Adrenal gland (tissue), 12 donors: ENCODE data around the gene NDUFS4. TPM values are rescaled to one million over a fixed set of nuclear protein-coding genes. Genes with fewer than 3 reads are reported as not detected.

Experiments used
- DNase-seq, 7 donors: peaks; one replicate each; pipeline ENCODE4 v3.0.0-alpha.2; 2019 to 2020
- H3K27ac ChIP-seq, 5 donors: fragments of 200-600 bp; sonication (generic) in 4 of 5; 1 replicate in 3 of 5; 2 replicates in 2 of 5; pipeline versions ENCODE4 v1.5.1 to v1.8.0; 2016 to 2020; ENCODE audit warnings: mild to moderate bottlenecking in 1 of 5
- H3K27me3 ChIP-seq: fragments of 200-600 bp; 2 replicates; pipeline ENCODE4 v1.8.0; 2021
- H3K36me3 ChIP-seq, 2 donors: fragments of 200-600 bp; replicated peaks in 1 of 2; 1 replicate in 1 of 2; 2 replicates in 1 of 2; pipeline versions ENCODE4 v1.5.1 to v1.8.0; 2018 to 2022
- H3K4me1 ChIP-seq, 2 donors: fragments of 200-600 bp; replicated peaks in 1 of 2; 1 replicate in 1 of 2; 2 replicates in 1 of 2; pipeline versions ENCODE4 v1.5.1 to v1.8.0; 2018 to 2021
- H3K4me3 ChIP-seq, 4 donors: fragments of 200-600 bp; sonication (generic) in 3 of 4; one replicate each; pipeline ENCODE4 v1.5.1; 2016 to 2018
- H3K9me3 ChIP-seq, 3 donors: fragments of 200-600 bp; sonication (generic) in 1 of 3; replicated peaks in 1 of 3; 1 replicate in 2 of 3; 2 replicates in 1 of 3; pipeline versions ENCODE4 v1.5.1 to v1.8.0; 2016 to 2021
- POLR2A ChIP-seq, 2 donors: fragments of 450-650 bp; IDR thresholded peaks; one replicate each; pipeline ENCODE4 v1.6.1; 2017; ENCODE audit warnings: antibody characterized with exemption in 2 of 2, mild to moderate bottlenecking in 2 of 2, moderate library complexity in 1 of 2
- WGBS, 4 donors: extraction: QIAGEN DNeasy Blood & Tissue Kit in 2 of 4; methylation state at CpG; one replicate each; pipeline versions ENCODE4 v1.1.5 to v1.1.7; 2013 to 2017; 5-methylcytosine and 5-hydroxymethylcytosine counted together
- intact Hi-C, 2 donors: fragments of 100-400 bp; cut with DNase I; formaldehyde crosslinking; loops; one replicate each; pipeline versions ENCODE4 v1.14.1 to v1.15.0; 2022 to 2023
- polyA plus RNA-seq, 3 donors: library from polyadenylated mRNA; stranded (reverse); fragments of 200-250 nt in 2 of 3; fragments of 350-450 nt in 1 of 3; fragmentation: Illumina TruSeq in 1 of 3; extraction: RNeasy Lipid Tissue Mini Kit (QIAGEN cat#74804) in 1 of 3; gene quantifications; one replicate each; pipeline ENCODE4 v1.2.3, GENCODE V29; 2013 to 2014
- total RNA-seq, 9 donors: library from RNA; depleted of rRNA in 4 of 9; stranded (reverse); fragments of >200 nt in 4 of 9; fragments of 120-200 nt in 1 of 9; fragmentation: NEBNext Ultra II Directional in 1 of 9; extraction: Animal tissue kit (Norgen Biotek cat#: 25700) in 1 of 9; gene quantifications; one replicate each; pipeline versions ENCODE4 v1.1.0 to v1.2.4, GENCODE V29; 2013 to 2023
- TF ChIP-seq, protein P1 (sequence below), 6 experiments: fragments of 450-650 bp in 4 of 6; fragments of 200-600 bp in 2 of 6; sonication (generic) in 1 of 6; IDR thresholded peaks; 1 replicate in 5 of 6; 2 replicates in 1 of 6; pipeline versions ENCODE4 v1.5.1 to v1.8.0; 2016 to 2021; ENCODE audit warnings: antibody characterized with exemption in 6 of 6, mild to moderate bottlenecking in 2 of 6, moderate library complexity in 1 of 6
- donor health status: healthy with polysubstance abuse.
- donor health status: Bipolar disorder and iron deficiency.
- donor health status: DM: yes; HTN: yes; CAD: no.
- donor health status: DM: no; HTN: no; CAD: no.
- donor health status: DM: no; HTN: no; CAD: no.
- donor health status: DM: yes; HTN: yes; CAD: no.

The NDUFS4 gene
- total and polyA plus RNA-seq, 12 donors, result 39.8 to 222 (median 93.0) TPM

DNA sequence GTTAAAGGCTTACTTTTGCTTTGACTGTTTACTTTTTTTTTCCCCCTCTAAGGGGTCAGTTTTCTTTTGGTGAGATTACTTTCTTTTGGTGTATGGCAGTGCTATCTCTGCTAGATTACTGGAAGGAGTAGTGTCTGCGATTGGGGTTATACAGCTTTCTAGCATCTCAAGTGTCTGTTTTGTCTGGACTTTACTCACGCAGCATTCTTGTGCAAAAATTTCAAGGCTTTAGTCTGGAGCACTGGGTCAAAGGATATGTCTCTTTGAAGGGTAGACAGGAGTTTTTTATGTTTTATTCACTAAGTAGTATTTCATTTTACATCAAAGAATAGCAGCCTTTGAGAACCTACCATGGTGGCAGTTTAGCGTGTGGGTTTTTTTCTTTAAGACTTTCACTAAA is 52.6 kb downstream of the NDUFS4 start:
- H3K27me3 ChIP-seq, result no peaks in the 10 kb centered on the region
- H3K36me3 ChIP-seq, result no peaks in the 10 kb centered on the region
- 72 to 77% (median 75%) methylated on average over 3 of the region's 3 CpGs for WGBS, 4 donors
- no peak overlapping the region for H3K27ac ChIP-seq
- H3K4me3 ChIP-seq, result no peak overlapping the region
- no peaks in the 10 kb centered on the region for H3K4me1 ChIP-seq
- TF ChIP-seq POLR2A (IDR thresholded peaks at IDR 0.05), result no peak
- TF ChIP-seq, protein P1, sequence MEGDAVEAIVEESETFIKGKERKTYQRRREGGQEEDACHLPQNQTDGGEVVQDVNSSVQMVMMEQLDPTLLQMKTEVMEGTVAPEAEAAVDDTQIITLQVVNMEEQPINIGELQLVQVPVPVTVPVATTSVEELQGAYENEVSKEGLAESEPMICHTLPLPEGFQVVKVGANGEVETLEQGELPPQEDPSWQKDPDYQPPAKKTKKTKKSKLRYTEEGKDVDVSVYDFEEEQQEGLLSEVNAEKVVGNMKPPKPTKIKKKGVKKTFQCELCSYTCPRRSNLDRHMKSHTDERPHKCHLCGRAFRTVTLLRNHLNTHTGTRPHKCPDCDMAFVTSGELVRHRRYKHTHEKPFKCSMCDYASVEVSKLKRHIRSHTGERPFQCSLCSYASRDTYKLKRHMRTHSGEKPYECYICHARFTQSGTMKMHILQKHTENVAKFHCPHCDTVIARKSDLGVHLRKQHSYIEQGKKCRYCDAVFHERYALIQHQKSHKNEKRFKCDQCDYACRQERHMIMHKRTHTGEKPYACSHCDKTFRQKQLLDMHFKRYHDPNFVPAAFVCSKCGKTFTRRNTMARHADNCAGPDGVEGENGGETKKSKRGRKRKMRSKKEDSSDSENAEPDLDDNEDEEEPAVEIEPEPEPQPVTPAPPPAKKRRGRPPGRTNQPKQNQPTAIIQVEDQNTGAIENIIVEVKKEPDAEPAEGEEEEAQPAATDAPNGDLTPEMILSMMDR (IDR thresholded peaks at IDR 0.05), result no peak
- intact Hi-C loops, result no loop called here
- DNase-seq, result no peak
- no peaks in the 10 kb centered on the region for H3K9me3 ChIP-seq

DNA sequence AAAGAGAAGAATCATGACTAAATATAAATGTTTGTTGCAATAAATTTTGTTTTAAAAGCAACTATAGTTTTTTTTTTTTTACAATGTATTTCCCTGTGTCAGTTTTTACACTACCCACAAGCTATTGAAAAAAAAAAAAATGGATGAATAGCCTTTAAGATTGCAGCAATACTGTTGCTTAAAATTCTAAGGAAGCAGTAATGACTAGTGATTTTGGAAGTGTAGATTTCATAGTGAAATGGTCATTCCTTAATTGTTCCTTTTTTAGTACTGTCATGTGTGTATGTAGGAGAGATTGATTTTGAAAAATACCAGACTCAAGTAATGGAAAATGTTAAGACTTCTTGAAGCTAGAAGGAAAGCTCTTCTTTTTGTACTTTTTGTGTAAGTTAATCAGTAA is 53.1 kb downstream of the NDUFS4 start:
- Histone ChIP-seq H3K4me1 (no peaks in the 10 kb centered on the region), H3K27me3 (no peaks in the 10 kb centered on the region), H3K9me3 (no peaks in the 10 kb centered on the region), H3K27ac (no peak overlapping the region), H3K4me3 (no peak overlapping the region), H3K36me3 (no peaks in the 10 kb centered on the region)
- intact Hi-C loops, result no loop called here
- DNase-seq, result no peak
- TF ChIP-seq, protein P1 (IDR thresholded peaks at IDR 0.05), result no peak
- TF ChIP-seq POLR2A (IDR thresholded peaks at IDR 0.05), result no peak

- no peak for TF ChIP-seq POLR2A (IDR thresholded peaks at IDR 0.05)
- TF ChIP-seq, protein P1 (IDR thresholded peaks at IDR 0.05), result no peak
- intact Hi-C loops, result no loop called here
- Histone ChIP-seq H3K4me1 (no peaks in the 10 kb centered on the region), H3K27me3 (no peaks in the 10 kb centered on the region), H3K36me3 (no peaks in the 10 kb centered on the region), H3K4me3 (no peak overlapping the region), H3K9me3 (no peaks in the 10 kb centered on the region), H3K27ac (no peak overlapping the region)
- WGBS, 4 donors, result 92 to 96% (median 94%) methylated on average over 2 of the region's 2 CpGs
- DNase-seq, result no peak
These were observed 54.0 kb downstream of the NDUFS4 start for GRCh38 chr5:53614376-53614885.

GRCh38 chr5:53616939-53617549 is 56.6 kb downstream of the NDUFS4 start:
- Histone ChIP-seq H3K36me3 (no peaks in the 10 kb centered on the region), H3K9me3 (no peaks in the 10 kb centered on the region), H3K27ac (no peak overlapping the region), H3K4me1 (no peaks in the 10 kb centered on the region), H3K4me3 (no peak overlapping the region), H3K27me3 (no peaks in the 10 kb centered on the region)
- WGBS, 4 donors, result 91 to 96% (median 93%) methylated on average over 3 of the region's 3 CpGs
- no peak for TF ChIP-seq POLR2A (IDR thresholded peaks at IDR 0.05)
- TF ChIP-seq, protein P1 (IDR thresholded peaks at IDR 0.05), result no peak
- intact Hi-C loops, result no loop called here
- DNase-seq, result no peak
